HG03060 (cell line): Measurements from ENCODE around the gene PDZD4.

Experiments
- ATAC-seq: cut with Tn5 transposase; IDR thresholded peaks from one replicate; pipeline ENCODE4 v1.9.1; 2021; ENCODE audit warnings: low read depth, moderate number of reproducible peaks; ENCODE audit not compliant: unreplicated experiment

PDZD4 gene

DNA sequence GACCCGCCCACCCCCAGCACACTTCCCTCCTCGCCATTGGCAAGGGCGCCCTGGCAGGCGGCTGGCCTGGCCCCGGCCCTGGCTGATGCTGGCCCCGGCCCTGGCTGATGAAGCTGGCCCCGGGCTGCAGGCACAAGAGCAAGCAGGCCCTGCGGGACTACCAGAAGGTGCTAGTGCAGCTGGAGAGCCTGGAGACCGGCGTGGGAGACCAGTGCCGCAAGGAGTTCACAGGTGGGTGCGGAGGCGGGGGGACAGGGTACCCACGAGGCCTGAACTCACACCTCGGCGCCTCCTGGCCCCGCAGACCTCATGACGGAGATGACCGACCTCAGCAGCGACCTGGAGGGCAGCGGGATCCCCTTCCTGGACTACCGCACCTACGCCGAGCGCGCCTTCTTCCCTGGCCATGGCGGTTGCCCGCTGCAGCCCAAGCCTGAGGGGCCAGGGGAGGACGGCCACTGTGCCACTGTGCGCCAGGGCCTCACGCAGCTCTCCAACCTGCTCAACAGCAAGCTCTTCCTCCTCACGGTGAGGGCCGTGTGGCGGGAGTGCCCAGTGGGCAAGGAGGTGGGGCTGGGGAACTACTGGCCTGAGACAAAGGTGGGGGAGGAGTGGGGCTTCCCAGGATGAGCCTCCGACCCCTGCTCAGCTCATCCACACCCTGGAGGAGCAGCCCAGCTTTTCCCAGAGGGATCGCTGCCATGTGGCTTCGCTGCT is 55.6 kb downstream of the PDZD4 start:
- ATAC-seq, result no peak

GRCh38 chrX:153773741-153774575 is 56.4 kb downstream of the PDZD4 start:
- no peak for ATAC-seq

DNA sequence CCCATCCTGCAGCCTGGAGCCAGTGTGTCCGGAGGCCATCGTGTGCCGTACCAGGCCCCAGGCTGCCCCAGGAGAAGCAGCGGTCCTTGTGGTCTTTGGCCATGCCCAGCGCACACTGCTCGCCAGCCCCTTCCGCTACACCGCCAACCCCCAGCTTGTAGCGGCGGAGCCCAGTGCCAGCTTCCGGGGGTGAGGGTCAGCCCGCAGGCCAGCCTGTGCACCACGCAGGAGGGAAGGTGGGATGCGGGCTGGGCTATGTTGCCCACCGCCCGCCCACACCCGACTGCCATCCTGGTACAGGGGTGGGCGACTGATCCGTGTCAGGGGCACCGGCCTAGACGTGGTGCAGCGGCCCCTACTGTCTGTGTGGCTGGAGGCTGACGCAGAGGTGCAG is 57.1 kb downstream of the PDZD4 start:
- ATAC-seq, result no peak

DNA sequence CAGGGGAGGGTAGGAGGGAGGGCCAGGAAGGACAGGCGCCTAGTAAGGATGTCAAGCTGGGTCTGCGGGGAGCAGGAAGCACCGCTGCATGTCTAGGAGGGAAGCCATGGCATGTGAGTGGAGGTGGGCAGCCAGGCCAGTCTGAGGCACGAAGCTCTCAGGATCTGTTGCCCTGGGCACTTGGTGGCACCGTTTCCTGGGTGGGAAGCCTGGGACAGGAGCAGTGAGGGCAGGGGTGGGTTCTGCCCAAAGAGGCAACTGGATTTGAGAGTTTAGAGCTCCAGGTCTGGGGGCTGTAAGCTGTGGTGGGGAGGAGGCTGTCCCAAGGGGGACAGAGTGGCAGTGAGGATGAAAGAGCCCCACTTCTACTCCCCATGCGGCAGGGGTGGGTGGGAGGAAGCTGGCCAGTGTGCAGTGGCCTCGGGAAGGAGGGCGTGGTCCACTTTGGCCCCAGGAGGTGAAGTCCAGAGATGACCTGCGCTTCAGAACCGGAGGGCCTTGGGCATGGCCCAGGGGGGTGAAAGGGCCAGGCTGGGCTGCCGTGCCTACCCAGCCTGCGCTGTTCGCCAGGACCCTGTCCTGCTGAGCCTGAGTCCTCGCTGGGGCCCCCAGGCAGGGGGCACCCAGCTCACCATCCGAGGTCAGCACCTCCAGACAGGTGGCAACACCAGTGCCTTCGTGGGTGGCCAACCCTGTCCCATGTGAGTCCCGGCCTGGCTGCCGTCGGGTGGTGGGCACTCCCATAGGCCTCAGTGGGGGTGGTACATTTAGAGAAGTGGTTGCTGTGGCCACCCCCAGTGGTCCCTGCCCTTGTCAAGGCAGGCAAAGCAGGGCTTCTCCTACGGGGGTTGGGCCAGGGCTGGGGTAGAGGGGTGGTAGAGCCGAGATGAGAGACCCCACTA is 57.8 kb downstream of the PDZD4 start:
- no peak for ATAC-seq

DNA sequence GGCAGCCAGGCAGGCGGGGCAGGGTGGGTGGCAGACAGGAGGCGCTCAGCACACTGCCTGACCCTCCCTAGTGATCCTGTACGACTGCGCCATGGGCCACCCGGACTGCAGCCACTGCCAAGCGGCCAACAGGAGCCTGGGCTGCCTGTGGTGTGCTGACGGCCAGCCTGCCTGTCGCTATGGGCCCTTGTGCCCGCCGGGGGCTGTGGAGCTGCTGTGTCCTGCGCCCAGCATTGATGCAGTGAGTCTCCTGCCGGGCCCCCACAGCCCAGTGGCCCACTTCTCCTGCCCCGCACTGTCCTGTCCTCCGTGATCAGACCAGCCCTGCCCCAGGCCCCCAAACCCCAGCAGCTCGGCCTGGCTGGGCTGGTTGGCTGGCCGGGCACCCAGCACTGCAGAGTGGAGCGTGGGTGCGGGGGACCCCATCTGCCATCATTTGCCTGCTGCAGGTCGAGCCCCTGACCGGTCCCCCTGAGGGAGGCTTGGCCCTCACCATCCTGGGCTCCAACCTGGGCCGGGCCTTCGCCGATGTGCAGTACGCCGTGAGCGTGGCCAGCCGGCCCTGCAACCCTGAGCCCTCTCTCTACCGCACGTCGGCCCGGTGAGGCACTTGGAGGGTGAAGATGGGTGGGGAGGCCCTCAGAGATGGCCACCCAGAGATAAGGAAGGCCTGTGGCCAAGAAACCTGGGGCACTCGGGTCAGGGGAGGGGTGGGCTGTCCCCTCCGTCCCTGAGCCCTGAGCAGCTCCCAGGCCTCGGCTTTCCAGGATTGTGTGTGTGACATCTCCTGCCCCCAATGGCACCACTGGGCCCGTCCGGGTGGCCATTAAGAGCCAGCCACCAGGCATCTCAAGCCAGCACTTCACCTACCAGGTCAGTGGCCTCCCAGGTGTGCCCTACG is 58.7 kb downstream of the PDZD4 start:
- no peak for ATAC-seq

- ATAC-seq, result no peak
Measured at GRCh38 chrX:153770601-153771414, 59.5 kb downstream of the PDZD4 start.

DNA sequence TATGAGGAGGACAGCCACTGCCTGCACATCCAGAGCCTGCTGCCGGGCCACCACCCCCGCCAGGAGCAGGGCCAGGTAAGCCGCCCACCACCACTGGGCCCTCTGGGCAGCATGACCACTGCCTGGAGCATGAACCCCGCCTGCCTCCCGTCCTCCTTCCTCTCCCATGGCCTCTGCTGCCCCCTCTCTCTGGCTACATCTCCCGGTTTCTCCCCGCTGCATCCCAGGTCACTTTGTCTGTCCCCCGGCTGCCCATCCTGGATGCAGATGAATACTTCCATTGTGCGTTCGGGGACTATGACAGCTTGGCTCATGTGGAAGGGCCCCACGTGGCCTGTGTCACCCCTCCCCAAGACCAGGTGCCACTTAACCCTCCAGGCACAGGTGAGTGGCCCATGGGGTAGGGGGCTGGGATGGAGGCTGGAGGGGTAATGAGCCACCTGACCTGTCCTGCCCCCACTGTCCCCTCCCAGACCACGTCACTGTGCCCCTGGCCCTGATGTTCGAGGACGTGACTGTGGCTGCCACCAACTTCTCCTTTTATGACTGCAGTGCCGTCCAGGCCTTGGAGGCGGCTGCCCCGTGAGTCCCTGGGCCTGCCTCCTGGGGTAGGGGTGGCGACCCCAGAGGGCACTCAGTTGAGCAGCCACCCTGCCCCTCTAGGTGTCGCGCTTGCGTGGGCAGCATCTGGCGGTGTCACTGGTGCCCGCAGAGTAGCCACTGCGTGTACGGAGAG is 60.3 kb downstream of the PDZD4 start:
- ATAC-seq, result no peak

GRCh38 chrX:153769158-153769864 is 61.0 kb downstream of the PDZD4 start:
- no peak for ATAC-seq

DNA sequence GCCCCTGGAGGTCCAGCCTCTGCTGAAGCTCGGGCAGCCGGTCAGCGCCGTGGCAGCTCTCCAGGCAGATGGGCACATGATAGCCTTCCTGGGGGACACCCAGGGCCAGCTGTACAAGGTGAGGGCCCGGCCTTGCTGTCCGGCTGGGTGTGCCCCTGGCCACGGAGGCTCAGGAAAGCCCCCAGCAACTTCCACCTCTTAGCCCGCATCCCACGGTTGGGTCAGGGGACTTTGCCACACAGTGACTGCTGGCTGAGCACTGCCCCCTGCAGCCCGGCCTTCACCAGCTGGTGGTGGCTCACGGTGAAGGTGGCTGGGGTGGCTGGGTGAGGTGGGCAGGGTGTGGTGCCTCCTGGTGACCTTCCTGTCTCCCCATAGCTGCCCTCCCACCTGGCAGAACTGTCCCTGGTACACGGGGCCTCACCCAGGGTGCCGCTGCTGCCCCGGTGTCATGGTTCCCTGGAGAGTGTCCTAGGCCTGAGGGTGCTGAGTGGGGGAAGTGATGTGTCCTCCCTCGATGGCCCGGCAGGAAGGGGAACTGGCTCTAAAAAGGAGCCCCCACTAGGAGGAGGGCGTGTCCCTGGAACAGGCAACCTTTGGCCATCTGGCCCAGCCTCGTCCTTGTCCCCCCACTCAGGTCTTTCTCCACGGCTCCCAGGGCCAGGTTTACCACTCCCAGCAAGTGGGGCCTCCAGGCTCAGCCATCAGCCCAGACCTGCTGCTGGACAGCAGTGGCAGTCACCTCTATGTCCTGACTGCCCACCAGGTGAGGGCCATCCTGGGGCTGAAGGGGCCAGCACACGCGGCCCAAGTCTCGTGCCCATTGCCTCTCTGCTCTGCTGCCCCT is 61.8 kb downstream of the PDZD4 start:
- no peak for ATAC-seq

GRCh38 chrX:153767674-153768055 is 62.7 kb downstream of the PDZD4 start:
- ATAC-seq, result no peak

GRCh38 chrX:153766871-153767673 is 63.3 kb downstream of the PDZD4 start:
- ATAC-seq, result no peak

GRCh38 chrX:153766098-153766817 is 64.1 kb downstream of the PDZD4 start:
- ATAC-seq, result no peak

GRCh38 chrX:153765138-153766079 is 64.9 kb downstream of the PDZD4 start:
- no peak for ATAC-seq

- no peak for ATAC-seq
Measured at GRCh38 chrX:153764786-153765137, 65.6 kb downstream of the PDZD4 start.
